OCI-LY1 (cell line): ENCODE measurements around the gene CEL.

ENCODE experiments used
- EZH2 ChIP-seq: fragments of 200-600 bp; sonication (generic), shearing (Covaris generic); IDR thresholded peaks from 2 replicates; pipeline ENCODE4 v1.8.0; 2017; ENCODE audit warnings: borderline replicate concordance, mixed run types, mild to moderate bottlenecking, antibody characterized with exemption, low read length, moderate library complexity, mixed read lengths
- TF ChIP-seq, protein P1 (sequence below): fragments of 200-600 bp; sonication (generic), shearing (Covaris generic); IDR thresholded peaks from 2 replicates; pipeline ENCODE4 v1.5.1; 2017; ENCODE audit warnings: mild to moderate bottlenecking, antibody characterized with exemption, low read length, moderate library complexity, mixed read lengths

- TF ChIP-seq, protein P1, sequence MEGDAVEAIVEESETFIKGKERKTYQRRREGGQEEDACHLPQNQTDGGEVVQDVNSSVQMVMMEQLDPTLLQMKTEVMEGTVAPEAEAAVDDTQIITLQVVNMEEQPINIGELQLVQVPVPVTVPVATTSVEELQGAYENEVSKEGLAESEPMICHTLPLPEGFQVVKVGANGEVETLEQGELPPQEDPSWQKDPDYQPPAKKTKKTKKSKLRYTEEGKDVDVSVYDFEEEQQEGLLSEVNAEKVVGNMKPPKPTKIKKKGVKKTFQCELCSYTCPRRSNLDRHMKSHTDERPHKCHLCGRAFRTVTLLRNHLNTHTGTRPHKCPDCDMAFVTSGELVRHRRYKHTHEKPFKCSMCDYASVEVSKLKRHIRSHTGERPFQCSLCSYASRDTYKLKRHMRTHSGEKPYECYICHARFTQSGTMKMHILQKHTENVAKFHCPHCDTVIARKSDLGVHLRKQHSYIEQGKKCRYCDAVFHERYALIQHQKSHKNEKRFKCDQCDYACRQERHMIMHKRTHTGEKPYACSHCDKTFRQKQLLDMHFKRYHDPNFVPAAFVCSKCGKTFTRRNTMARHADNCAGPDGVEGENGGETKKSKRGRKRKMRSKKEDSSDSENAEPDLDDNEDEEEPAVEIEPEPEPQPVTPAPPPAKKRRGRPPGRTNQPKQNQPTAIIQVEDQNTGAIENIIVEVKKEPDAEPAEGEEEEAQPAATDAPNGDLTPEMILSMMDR, result no peak
- no peak for TF ChIP-seq EZH2
These were observed 58.2 kb downstream of the CEL start for GRCh38 chr9:133119846-133120500.
